D341Med (cell line): ENCODE results near the gene CAPN5.

Experiments used
- DNase-seq: peaks from one replicate; pipeline ENCODE4 v3.0.0; 2012; ENCODE audit warnings: low spot score

CAPN5 gene

DNA sequence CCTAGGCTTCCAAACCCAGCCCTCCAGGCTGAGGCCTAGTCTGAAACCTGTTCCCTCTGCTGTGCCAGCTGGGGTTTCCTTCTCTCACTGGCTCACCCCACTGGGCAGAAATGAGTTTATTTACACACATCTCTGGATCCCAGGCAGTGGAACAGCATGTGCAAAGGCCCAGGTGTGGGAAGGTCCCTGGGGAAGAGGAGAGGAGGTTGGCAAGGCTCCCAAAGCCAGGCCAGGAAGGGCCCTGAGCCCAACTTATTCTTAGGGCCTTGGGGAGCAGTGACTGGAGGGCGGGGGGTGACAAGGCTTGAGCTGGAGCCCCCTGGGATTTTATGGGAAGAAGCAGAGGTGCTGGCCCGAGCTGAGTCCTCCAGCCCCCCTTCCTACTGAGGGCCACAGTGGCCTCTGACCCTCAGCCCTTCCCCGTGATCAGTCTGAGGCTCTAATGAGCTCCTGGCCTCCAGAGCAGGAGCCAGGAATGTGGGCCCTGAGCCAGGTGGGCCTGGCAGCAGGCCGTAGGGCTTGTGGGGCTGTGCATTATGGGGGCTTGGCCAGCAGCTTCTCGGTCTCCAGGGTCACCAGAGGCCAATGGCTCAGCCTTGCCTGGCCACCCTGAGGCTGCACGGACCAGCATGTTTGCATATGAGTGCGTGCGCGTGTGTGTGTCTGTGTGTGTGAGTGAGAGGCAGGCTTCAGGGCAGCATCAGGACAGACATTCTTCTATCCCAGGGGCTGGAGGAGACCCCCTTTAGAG is 64.2 kb downstream of the CAPN5 start:
- DNase-seq: no peak

- DNase-seq: no peak
These were observed 64.8 kb downstream of the CAPN5 start for GRCh38 chr11:77131560-77131959.

- DNase-seq: no peak
These were observed 68.3 kb downstream of the CAPN5 start for GRCh38 chr11:77135069-77135468.

DNA sequence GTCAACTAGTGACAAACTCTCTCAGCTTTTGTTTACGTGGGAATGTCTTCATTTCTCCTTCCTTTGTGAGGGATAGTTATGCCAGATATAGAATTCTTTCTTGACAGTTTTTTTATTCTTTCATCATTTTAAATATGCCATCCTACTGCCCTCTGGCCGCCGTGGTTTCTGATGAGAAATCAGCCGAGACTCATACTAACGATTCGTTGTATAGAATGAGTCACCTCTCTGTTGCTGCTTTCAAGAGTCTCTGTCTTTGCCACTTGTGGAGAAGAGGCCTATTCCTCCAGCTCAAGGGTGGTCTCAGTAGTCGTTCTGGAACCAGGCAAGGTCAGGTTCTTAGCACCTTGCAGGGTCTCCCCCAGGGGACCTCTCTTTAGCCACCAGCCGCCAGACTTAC is 69.3 kb downstream of the CAPN5 start:
- no peak for DNase-seq

- no peak for DNase-seq
These were observed 70.1 kb downstream of the CAPN5 start for GRCh38 chr11:77136784-77137420.

DNA sequence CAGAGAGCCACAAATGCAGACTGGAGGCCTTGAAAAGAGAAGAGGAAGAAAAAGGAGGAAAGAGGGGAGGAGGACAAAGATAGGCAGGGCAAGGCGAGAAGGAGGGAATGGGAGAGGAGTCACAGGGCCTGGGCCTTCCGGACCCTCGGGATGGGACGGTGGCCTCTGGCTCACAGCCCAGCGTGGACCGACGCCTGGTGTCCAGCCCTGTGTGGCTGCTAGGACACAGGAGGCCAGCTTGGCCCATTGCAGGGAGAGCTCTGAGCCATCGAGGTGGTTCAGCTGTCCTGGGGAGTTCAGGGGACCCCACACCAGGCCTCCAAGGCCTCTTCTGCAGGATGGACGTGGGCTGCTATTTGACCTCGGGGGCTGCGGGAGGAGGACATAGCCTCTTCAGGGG is 70.7 kb downstream of the CAPN5 start:
- no peak for DNase-seq

DNA sequence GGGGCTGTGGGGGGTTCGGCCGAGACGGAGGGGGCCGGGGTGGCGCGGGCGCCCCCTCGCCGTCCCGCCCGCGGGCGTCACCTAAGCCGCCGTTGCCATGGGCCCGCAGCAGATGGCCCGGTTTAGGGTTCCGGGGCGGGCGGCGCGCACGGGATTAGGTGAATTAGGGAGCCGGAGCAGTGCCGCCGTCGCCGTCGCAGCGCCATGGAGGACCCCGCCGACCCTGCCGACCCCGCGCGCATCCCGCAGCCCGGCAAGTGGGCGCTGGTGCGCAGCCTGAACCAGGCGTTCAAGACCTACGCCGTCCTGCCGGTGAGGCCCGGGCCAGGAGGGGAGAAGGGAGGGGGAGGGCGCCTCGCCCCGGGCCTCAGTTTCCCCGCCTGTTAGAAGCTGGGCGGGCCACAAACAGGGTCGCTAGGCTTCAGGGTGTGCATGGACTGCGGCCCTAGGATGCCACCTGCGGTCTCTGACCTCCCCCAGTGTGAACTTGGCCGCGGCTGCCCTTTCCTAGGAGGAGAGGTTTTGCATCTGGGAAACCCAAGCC is 71.4 kb downstream of the CAPN5 start:
- no peak for DNase-seq

GRCh38 chr11:77139201-77139600 is 72.4 kb downstream of the CAPN5 start:
- DNase-seq: no peak

DNA sequence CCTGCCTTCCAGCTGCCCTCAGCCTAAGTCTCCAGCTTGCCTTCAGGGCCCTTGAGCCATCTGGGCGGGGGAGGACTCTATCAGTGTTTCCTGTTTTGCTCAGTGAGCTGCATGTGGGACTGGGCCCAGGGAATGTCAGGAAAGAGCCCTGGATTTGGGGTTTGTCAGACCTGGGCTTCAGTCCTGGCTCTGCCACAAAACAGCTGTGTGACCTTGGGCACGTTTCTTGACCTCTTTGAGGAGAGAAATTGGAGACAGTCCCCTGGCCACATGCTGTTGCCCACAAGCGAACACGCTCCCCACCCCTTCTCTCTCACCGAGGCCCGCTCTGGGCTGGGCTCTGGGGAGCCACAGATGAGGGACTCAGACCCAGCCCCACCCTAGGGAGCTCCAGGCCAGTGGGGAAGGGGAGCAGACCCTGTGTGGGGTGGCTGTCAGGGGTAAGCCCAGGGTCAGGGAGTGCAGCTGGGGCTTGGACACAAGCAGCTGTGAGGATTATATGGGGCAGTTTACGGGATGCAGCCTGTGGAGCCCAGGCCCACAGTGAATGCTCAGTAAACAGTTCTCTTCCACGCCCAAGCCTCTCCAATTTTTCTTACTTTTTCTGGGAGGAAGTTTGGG is 73.6 kb downstream of the CAPN5 start:
- DNase-seq: no peak

- no peak for DNase-seq
These were observed 74.3 kb downstream of the CAPN5 start for GRCh38 chr11:77141034-77141433.

DNA sequence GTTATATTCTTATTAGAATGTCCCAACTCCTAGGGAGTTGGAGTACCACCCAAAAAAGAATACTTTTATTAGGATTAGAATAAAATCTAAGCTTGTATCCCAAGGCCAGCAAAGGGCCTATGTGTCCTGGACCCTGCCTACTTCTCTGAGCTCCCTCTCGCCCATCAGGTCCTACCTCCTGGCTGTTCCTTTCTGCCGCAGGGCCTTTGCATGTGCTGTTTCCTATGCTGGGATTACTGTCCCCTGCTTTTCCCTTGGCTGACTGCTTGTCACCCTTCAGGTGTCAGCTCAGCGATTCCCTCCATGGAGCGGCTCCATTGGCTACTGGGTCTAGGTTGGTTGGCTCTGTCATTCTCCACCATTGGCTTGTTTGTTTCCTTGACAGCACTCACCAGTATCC is 74.7 kb downstream of the CAPN5 start:
- no peak for DNase-seq

GRCh38 chr11:77142091-77142975 is 75.6 kb downstream of the CAPN5 start:
- DNase-seq: no peak

DNA sequence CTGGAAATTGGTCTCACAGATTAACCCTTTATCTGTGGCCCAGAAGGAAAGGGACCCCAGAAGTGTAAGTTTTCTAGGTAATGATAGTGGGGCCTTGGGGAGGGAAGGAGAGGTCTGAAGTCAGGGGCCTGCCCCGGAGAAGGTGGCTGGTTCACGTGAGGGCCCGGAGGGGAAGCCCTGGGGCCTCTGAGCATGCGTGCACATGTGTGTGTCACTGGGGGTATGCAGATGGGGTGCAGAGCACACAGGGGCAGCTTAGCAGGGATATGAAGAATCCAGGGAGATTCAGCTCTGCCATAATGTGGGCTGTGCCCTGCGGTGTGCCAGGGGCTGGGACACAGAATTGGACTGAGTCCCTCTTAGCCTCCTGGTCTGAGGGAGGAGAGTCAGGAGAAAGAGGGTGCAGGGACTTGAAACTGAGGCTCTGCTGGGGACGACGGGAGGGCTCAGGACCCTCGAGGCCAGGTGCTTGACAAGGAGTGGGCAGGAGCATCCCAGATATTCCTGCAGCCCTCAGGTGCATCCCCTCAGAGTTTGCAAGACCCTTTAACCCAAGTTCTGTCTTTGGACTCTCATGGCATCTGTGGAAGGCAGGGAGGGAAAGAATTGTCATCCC is 76.7 kb downstream of the CAPN5 start:
- DNase-seq: no peak

DNA sequence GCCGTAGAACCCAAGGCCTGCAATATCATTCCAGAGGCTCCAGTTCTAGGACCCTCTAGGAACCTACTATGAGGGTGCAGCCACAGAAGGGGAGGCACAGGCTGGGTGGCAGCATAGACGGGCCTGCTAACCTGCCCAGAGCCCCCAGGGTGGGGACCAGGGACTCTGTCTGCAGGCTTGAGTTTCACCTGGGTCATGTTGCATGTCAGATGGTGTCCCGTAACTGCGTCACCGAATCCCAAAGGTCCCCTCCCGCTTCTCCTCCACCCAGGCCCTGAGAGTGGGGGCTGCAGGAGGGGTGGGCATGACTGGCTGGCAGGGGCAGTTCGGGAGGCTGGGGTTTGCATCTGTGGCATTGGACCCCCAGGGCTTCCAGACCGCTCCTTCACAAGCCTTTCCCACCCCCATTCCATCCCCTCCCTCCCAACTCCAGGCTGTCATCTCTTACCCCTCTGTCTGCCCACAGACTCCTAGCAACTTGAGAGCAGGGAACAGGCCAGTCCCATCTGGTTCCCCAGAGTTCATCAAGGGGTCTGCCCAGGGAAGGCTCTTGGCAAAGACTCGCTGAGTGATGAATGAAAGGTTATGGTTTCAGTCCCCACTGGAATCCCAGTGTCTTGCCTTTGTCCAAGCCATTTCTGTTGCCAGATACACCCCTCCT is 77.6 kb downstream of the CAPN5 start:
- DNase-seq: no peak

DNA sequence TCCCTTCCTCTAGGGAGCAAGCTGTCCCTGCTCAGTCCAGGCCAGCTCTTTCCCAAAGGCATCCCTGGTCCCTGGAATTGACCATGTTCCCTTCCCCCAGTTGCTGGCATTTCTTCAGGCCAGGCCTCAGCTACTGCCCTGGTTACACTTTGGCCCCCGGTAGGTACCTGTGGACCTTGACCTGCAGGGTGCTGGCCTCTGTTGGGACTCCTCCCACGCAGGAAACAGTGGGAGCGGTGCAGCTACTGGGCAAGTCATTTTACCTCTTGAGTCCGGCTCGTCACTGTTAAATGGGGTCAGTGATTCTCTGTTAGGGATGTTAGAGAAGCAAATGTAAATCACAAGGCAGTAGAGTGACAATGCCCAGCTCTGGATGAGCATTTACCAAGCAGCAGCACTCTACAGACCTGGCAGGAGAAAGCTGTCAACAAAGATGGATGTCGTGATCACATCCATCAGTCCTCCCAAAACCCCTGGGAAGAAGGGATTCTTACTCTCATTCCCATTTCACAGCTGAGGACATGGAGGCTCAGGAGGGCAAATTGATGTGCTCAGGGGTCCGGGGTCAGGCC is 78.2 kb downstream of the CAPN5 start:
- DNase-seq: no peak

DNA sequence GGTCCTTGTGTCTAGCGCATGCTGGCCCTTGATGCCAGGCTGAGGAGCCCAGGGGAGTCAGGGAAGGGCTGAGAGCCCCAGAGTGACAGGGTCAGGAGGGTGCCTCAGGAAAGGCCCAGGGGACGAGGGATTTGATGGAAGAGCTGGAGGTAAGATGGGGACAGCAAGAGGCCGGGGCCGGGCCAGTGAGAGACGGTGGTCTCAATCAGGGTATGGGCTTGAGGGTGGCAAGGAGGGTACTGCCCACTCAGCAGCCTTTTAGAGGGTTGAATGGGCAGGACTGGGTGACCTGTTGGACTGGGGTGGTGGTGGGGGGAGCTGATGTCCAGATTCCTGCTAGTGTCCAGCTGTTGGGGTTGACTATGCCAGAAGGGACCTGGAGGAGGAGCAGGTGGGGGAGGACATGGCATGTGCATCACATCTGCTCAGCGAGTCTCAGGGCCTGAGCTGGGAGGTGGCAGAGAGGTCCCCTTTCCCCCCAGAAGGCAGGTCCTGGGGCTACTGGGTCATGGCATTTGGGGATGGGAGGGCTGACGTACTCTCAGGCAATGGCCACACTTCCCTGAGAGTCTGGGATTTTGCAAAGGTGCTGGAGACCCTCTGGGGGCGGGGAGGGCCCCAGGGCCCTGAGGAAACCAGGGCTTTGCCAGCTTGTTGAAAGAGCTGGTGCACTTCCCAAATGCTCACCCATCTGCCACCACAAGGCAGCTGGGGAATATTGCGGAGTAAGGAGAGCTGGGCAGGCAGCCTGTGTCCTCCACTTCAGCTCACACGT is 79.7 kb downstream of the CAPN5 start:
- no peak for DNase-seq

DNA sequence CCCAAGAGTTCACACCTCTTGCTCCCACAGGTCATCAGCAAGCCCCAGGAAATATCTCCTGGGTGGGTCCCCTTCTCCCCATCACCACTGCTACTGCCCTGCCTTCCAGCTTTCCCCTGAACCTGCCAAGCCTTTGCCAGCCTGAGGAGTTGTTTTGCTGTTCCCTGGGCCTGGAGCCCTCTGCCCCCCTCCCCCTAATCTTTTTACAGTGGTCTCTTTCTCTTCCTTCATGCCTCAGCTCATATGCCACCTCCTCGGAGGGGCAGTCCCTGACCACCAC is 80.2 kb downstream of the CAPN5 start:
- DNase-seq: no peak

DNA sequence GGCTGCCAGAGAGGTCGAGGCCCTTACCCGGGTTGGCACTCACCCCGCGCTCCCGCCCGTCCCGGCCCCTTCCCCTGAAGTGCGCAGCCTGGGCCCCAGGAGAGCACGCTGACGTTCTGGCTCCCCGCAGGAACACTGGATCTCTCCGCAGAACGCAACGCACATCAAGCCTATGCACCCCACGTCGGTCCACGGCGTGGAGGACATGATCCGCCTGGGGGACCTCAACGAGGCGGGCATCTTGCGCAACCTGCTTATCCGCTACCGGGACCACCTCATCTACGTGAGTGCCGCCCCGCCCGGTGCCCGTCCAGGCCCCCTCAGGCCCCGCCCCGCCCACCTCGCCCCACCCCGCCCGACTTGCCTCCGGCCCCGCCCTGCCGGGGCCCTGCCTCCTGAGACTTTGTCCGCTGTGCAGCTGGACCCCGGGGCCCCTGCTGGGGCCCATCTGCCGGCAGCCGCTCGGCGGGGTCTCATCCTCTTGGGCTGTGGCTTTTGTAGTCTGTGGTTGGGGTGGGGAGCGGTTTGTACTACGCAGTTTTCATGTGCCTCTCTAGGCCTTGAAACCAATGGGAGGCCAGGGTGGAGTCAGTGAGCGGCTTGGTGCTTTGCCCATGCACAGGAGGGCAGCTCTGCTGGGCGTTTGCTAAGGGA is 81.0 kb downstream of the CAPN5 start:
- no peak for DNase-seq

DNA sequence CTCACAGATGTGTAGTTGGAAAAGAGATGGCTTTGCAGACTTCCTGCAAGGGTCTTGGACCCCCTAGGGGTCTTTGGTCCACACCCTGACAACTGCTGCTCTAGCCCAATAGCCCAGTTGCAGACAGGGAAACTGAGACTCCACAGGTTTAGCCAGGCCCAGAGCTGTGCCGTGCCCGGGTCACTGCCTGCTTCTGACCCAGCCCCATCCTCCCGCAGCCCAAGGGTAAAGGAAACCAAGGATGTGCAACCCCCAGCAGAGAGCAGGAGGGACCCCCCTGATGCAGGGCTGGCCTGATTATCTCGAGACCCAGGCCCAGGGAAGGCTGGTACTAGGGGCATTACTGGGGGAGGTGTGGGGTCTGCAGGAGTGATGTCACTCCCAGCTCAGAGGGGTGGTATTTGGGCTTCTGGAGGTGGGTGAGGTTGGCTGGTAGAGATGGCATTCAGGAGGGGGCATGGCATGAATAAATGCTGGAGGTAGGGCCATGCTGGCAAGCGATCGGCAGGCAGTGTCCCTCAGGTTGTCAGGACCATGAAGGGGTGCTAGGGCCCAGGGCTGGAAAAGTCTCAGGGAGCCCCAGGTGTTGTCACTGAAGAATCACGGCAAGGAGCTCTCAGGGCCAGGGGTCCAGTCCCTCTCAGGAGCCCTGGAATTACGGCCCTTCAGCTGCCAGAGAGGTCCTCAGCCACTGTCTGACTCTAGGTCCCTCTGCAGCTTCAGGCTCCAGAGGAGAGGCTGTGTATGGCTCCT is 82.4 kb downstream of the CAPN5 start:
- DNase-seq: no peak
